Suppressor macrophage treated with lipopolysaccharide for 1 hour (primary cell): Measurements from ENCODE around the gene CMAS.
A peak's percentile ranks its signal among the peaks of the same experiment; 100 is the strongest.
"Not testable (repeated sequence)": the region's sequence is repeated elsewhere in the genome, so short reads cannot be mapped to it uniquely, and the experiment has no call there.

Experiments used
- DNase-seq, 3 donors: peaks; one replicate each; pipeline ENCODE4 v3.0.0-alpha.2; 2020 to 2022

Gene CMAS

GRCh38 chr12:22048351-22049041, 2.5 kb downstream of the CMAS start:
- no peak for DNase-seq

- DNase-seq, result no peak
These were observed 4.1 kb downstream of the CMAS start for GRCh38 chr12:22050078-22050477.

GRCh38 chr12:22051114-22051698, 5.2 kb downstream of the CMAS start:
- no peak for DNase-seq

GRCh38 chr12:22052994-22053393, 7.0 kb downstream of the CMAS start:
- not testable (repeated sequence) for DNase-seq

GRCh38 chr12:22054155-22054554, 8.1 kb downstream of the CMAS start:
- no peak for DNase-seq

GRCh38 chr12:22056607-22057006, 10.6 kb downstream of the CMAS start:
- DNase-seq, result no peak

GRCh38 chr12:22059976-22060647, 14.1 kb downstream of the CMAS start:
- DNase-seq, result peak; percentile 12 to 68 (median 59)

GRCh38 chr12:22064968-22065367, 18.9 kb downstream of the CMAS start:
- DNase-seq, result no peak

GRCh38 chr12:22066310-22066709, 20.3 kb downstream of the CMAS start:
- no peak for DNase-seq

GRCh38 chr12:22069851-22070250, 23.8 kb downstream of the CMAS start:
- DNase-seq, result no peak

GRCh38 chr12:22082190-22082701, 36.2 kb downstream of the CMAS start:
- no peak for DNase-seq

GRCh38 chr12:22083167-22083566, 37.1 kb downstream of the CMAS start:
- peak; percentile 49 to 71 (median 68) for DNase-seq

GRCh38 chr12:22084852-22085251, 38.8 kb downstream of the CMAS start:
- no peak for DNase-seq

- DNase-seq, result no peak
These were observed 42.9 kb downstream of the CMAS start for GRCh38 chr12:22088886-22089285.

GRCh38 chr12:22089486-22089885, 43.5 kb downstream of the CMAS start:
- DNase-seq, result no peak

- not testable (repeated sequence) for DNase-seq
These were observed 53.0 kb downstream of the CMAS start for GRCh38 chr12:22099062-22099461.

- DNase-seq, result peak; percentile 84 to 88 (median 86)
These were observed 55.1 kb downstream of the CMAS start for GRCh38 chr12:22100958-22101748.

- peak; percentile 85 to 88 (median 87) for DNase-seq
These were observed 55.8 kb downstream of the CMAS start for GRCh38 chr12:22101749-22102243.

- peak in 1 of 3 donors; percentile 5 for DNase-seq
These were observed 57.4 kb downstream of the CMAS start for GRCh38 chr12:22103418-22103817.

- no peak for DNase-seq
These were observed 59.5 kb downstream of the CMAS start for GRCh38 chr12:22105542-22105941.

GRCh38 chr12:22110176-22110575, 64.2 kb downstream of the CMAS start:
- DNase-seq, result no peak
